SKM-1 (cell line): ENCODE data around the gene KMT2A.
"Not testable (repeated sequence)": the region's sequence is repeated elsewhere in the genome, so short reads cannot be mapped to it uniquely, and the experiment has no call there.

Experiments
- DNase-seq: peaks from one replicate; lab custom pipeline; 2025; ENCODE audit not compliant: unreplicated experiment; lab: John Stamatoyannopoulos, UW

KMT2A gene

DNA sequence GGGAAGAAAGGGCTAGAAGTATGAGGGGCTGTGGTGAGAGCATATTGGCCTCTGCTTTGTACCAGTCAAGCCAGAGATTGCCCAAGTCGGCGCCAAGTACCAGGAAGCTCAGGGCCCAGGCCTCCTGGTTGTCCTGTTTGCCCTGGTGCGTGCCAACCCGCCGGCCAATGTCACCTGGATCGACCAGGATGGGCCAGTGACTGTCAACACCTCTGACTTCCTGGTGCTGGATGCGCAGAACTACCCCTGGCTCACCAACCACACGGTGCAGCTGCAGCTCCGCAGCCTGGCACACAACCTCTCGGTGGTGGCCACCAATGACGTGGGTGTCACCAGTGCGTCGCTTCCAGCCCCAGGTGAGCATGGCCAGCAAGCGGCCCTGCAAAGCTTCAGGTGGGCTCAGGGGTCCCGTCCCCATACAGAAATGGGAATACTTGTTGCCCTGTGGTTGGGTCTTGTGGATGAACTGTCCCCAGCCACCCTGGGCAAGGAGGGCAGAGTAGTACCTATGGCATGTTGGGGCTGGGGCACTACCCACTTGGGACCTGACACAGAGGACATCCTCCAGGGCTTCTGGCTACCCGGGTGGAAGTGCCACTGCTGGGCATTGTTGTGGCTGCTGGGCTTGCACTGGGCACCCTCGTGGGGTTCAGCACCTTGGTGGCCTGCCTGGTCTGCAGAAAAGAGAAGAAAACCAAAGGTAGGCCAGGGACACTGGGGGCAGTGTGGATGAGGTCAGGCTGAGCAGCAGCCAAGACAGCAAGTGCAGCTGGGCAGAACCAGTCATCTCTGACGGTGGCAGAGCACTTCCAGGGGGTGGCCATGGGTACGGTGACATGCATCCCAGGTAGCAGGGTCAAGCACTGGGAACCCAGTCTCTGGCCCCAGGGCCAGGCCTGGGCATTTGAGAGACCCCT, 96.8 kb downstream of the KMT2A start:
- DNase-seq, result no peak

DNA sequence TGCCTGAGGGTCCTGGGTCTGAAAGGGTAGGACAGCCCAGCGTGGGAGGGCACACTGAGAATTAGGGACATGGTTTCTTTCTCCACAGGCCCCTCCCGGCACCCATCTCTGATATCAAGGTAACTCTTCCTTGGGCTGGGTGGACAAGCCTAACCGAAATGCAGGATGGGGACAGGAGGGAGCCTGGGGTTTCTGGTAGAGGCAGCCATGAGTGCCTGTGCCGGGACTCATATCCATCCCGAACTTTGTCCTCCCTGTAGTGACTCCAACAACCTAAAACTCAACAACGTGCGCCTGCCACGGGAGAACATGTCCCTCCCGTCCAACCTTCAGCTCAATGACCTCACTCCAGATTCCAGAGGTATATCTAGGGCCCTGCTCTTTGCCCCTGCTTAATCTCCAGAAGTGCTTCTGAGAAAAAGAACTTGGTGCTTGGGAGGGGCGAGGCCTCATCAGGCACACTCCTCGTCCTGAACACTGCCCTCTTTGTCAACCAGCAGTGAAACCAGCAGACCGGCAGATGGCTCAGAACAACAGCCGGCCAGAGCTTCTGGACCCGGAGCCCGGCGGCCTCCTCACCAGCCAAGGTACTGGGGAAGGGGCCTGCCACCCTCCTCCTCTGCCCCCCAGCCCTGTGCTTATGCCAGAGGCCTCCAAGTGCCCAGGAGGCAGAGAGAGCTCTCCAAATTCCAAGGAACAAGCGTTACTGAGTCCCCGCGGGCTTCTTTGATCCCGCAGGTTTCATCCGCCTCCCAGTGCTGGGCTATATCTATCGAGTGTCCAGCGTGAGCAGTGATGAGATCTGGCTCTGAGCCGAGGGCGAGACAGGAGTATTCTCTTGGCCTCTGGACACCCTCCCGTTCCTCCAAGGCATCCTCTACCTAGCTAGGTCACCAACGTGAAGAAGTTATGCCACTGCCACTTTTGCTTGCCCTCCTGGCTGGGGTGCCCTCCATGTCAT, 97.8 kb downstream of the KMT2A start:
- no peak for DNase-seq

- no peak for DNase-seq
These were observed 99.0 kb downstream of the KMT2A start for GRCh38 chr11:118535261-118535660.

DNA sequence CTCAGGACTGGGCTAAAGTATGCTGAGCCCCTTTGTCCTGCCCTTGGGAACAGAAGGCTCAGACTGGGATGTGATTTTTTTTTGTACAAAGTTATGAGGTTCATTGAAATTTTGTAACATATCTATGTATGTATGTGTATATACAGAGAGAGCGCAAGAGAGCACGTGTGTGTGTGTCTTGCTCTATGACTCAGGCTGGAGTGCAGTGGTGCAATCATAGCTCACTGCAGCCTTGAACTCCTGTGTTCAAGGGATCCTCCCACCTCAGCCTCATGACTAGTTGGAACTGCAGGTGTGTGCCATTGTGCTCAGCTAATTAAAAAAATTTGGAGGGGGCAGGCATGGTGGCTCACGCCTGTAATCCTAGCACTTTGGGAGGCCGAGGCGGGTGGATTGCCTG, 100.4 kb downstream of the KMT2A start:
- no peak for DNase-seq

- DNase-seq, result no peak
These were observed 101.2 kb downstream of the KMT2A start for GRCh38 chr11:118537409-118537980.

GRCh38 chr11:118544010-118544646, 107.8 kb downstream of the KMT2A start:
- DNase-seq, result no peak

- no peak for DNase-seq
These were observed 108.3 kb downstream of the KMT2A start for GRCh38 chr11:118544647-118545010.

- DNase-seq, result no peak
These were observed 109.2 kb downstream of the KMT2A start for GRCh38 chr11:118545533-118545932.

DNA sequence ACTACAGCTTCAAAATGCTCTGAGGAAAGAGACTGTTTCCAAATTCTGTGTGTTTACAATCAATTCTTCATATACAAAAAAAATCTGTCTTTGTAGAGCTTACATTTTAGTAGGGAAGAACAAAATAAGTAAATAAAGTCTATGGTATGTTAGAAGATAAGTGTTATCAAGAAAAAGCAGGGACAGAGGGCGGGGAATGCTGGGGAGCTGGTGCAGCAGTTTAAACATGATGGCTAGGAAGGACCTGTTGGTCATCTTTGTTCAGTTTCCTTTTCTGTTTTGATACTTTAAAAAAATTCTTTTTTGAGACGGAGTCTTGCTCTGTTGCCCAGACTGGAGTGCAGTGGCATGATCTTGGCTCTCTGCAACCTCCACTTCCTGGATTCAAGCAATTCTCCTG, 110.8 kb downstream of the KMT2A start:
- no peak for DNase-seq

- DNase-seq, result no peak
These were observed 116.0 kb downstream of the KMT2A start for GRCh38 chr11:118552341-118552740.

- DNase-seq, result no peak
These were observed 124.5 kb downstream of the KMT2A start for GRCh38 chr11:118560806-118561205.

GRCh38 chr11:118565051-118565450, 128.8 kb downstream of the KMT2A start:
- DNase-seq, result no peak

DNA sequence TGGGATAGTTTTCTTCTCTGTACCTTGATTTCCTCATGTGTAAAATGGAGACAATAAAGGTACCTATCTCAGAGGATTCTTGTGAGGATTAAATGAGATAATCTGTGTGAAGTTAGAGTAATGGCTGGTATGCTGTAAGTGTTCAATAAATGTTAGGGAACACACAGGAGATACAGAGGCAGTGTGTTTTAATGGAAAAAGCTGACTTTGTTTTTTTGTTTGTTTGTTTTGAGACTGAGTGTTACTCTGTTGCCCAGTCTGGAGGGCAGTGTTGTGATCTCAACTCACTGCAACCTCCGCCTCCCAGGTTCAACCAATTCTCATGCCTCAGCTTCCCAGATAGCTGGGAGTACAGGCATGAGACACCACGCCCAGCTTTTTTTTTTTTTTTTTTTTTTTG, 133.4 kb downstream of the KMT2A start:
- no peak for DNase-seq

DNA sequence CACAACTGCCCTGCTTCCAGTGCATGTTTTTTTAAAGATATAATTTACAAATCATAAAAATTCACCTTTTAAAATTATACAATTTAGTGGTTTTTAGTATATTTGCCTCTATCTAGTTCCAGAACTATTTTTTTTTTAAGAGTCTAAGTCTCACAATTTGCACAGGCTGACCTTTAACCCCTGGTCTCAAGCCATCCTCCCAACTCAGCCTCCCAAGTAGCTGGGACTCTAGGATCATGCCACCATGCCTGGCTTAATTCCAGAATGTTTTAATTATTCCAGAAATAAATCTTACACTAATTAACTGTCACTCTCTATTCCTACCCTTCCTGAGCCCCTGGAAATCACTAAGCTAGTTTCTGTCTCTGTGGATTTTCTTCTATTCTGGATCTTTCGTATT, 134.5 kb downstream of the KMT2A start:
- DNase-seq, result no peak

DNA sequence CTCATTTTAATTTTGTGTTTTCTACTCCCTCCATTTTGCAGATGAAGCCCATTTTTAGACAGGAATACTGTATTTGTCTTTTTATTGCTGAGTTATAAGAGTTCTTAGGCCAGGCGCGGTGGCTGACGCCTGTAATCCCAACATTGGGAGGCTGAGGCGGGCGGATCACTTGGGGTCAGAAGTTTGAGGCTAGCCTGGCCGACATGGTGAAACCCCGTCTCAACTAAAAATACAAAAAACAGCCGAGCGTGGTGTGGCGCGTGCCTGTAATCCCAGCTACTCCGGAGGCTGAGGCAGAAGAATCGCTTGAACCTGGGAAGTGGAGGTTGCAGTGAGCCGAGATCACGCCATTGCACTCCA, 135.4 kb downstream of the KMT2A start:
- not testable (repeated sequence) for DNase-seq

- peak; percentile 52 for DNase-seq
These were observed 136.0 kb downstream of the KMT2A start, which contains the start of gene ARCN1 for GRCh38 chr11:118572061-118572980. ARCN1 (plus strand) TSS chr11:118572409; CDS start chr11:118572548, 139 bp downstream.

- DNase-seq, result no peak
These were observed 136.8 kb downstream of the KMT2A start for GRCh38 chr11:118572981-118573550.

DNA sequence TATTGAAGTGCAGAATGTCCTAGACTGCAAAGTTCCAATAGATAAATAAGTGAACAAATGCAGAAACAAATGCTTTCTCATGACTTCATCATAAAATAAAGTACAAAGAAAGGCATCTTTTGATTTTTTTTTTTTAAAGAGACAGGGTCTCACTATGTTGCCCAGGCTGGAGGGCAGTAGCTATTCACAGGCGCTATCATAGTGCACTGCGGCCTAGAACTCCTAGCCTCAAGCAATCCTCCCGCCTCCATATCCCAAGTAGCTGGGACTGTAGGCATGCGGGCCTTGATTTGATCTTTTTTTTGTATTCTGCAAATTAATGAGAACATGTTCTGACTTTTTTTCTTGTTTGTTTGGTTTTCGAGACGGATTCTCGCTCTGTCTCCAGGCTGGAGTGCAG, 138.3 kb downstream of the KMT2A start:
- DNase-seq, result no peak
